LNCaP clone FGC (cell line): ENCODE measurements around the gene DNAH6.
"Not testable (repeated sequence)": the region's sequence is repeated elsewhere in the genome, so short reads cannot be mapped to it uniquely, and the experiment has no call there.

Source experiments
- DNase-seq: peaks from one replicate; pipeline ENCODE4 v3.0.0-alpha.2; 2011; ENCODE audit warnings: low read depth
- H3K4me3 ChIP-seq: 2 replicates; pipeline ENCODE4 v1.5.1; 2011; ENCODE audit warnings: mild to moderate bottlenecking, low read depth, low read length, control low read depth
- CTCF ChIP-seq: IDR thresholded peaks from 2 replicates; pipeline ENCODE4 v1.5.1; 2012; ENCODE audit warnings: mild to moderate bottlenecking; ENCODE audit not compliant: control insufficient read depth, insufficient read depth; ENCODE audit errors: extremely low read depth

The DNAH6 gene

GRCh38 chr2:84516234-84516986 is at the start of gene DNAH6:
Gene DNAH6, plus strand, starts transcription at chr2:84516498. Its CDS starts 1,329 bp downstream, at chr2:84517827.
- no peak for TF ChIP-seq CTCF
- peak; percentile 86 for DNase-seq
- peak within 1 kb of the TSS; percentile 66 for H3K4me3 ChIP-seq

GRCh38 chr2:84467389-84467788 is 48.9 kb upstream of the DNAH6 start:
- H3K4me3 ChIP-seq = no peak overlapping the region
- no peak for DNase-seq
- TF ChIP-seq CTCF = no peak

- not testable (repeated sequence) for H3K4me3 ChIP-seq, DNase-seq
These were observed 43.9 kb upstream of the DNAH6 start for GRCh38 chr2:84472423-84472822.

GRCh38 chr2:84472856-84473565 is 43.3 kb upstream of the DNAH6 start:
- DNase-seq = peak; percentile 65
- no peak overlapping the region for H3K4me3 ChIP-seq
- TF ChIP-seq CTCF = no peak

- no peak for TF ChIP-seq CTCF
- peak; percentile 58 for DNase-seq
- H3K4me3 ChIP-seq = no peak overlapping the region
These were observed 42.1 kb upstream of the DNAH6 start for GRCh38 chr2:84474176-84474575.

- no peak for TF ChIP-seq CTCF
- DNase-seq = no peak
- no peak overlapping the region for H3K4me3 ChIP-seq
These were observed 38.4 kb upstream of the DNAH6 start for GRCh38 chr2:84477886-84478285.

GRCh38 chr2:84478867-84479266 is 37.4 kb upstream of the DNAH6 start:
- TF ChIP-seq CTCF = no peak
- no peak for DNase-seq
- H3K4me3 ChIP-seq = no peak overlapping the region
